Activated T-cell treated with anti-CD3 and anti-CD28 coated beads, Interleukin-2, amount 50 U/mL, for 72 hours (primary cell): Measurements from ENCODE around the gene ECSCR. TPM values are rescaled to one million over a fixed set of nuclear protein-coding genes. Genes with fewer than 3 reads are reported as not detected.

ENCODE experiments used
- ATAC-seq, 2 donors: fragments of 150-1000 bp; cut with Tn5 transposase; replicated peaks in 1 of 2; 2 replicates each; pipeline ENCODE4 v1.10.0; 2021; ENCODE audit warnings: moderate library complexity in 2 of 2, mild to moderate bottlenecking in 1 of 2
- DNase-seq, 2 donors: peaks; one replicate each; pipeline ENCODE4 v3.0.0; 2021 to 2022; ENCODE audit warnings: mixed read lengths in 1 of 2
- H3K27ac Mint-ChIP-seq: one replicate; pipeline ENCODE4 v1.8.0; 2022; ENCODE audit warnings: mild to moderate bottlenecking, moderate library complexity, mixed read lengths
- H3K27me3 Mint-ChIP-seq: one replicate; pipeline ENCODE4 v1.8.0; 2022; ENCODE audit warnings: low read depth, mixed read lengths
- H3K36me3 Mint-ChIP-seq, 2 donors: one replicate each; pipeline ENCODE4 v1.8.0; 2022; ENCODE audit warnings: mixed read lengths in 2 of 2, mild to moderate bottlenecking in 1 of 2; ENCODE audit not compliant: insufficient read depth in 2 of 2
- H3K4me1 Mint-ChIP-seq: one replicate; pipeline ENCODE4 v1.8.0; 2022; ENCODE audit warnings: low read depth, mixed read lengths
- H3K4me3 Mint-ChIP-seq, 2 donors: one replicate each; pipeline ENCODE4 v1.8.0; 2022; ENCODE audit warnings: mild to moderate bottlenecking in 2 of 2, mixed read lengths in 2 of 2, moderate library complexity in 2 of 2
- H3K9me3 Mint-ChIP-seq, 2 donors: one replicate each; pipeline ENCODE4 v1.8.0; 2022; ENCODE audit warnings: mixed read lengths in 2 of 2
- total RNA-seq, 2 donors: library from RNA; stranded (reverse); gene quantifications; one replicate each; pipeline ENCODE4 v1.2.3, GENCODE V29; 2022

ECSCR gene
- total RNA-seq, 2 donors from 2014 or later: 1.2 to 1.4 TPM

DNA sequence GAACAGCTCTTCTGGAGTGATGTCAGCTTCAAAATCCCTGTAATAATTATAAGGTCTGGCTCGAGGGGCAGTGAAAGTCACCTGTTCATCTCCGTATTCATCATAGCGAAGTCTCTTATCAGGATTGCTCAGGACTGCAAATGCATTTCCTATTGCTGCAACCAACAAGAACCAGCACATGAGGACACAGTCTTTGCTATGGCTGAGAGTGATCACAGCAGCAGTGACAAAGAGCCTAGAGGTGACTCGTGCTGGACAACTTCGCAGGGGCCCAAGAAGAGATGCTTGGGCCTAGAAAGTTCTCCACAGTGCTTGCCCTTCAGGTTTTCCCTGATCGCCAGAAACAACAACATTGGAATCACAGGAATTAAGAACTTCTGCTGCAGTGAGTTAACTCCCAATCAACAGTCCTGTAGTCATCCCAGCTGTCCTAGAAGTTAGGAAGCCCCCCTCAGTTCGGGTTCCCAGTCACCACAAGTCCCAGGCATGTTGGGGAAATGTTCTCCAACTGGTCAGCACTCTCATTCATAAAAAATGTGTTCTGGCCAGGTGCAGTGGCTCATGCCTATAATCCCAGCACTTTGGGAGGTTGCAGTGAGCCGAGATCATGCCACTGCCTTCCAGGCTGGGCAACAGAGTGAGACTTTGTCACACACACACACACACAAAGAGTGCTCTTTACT lies 36.2 kb downstream of the ECSCR start:
- H3K27me3 Mint-ChIP-seq: no peaks in the 10 kb centered on the region
- no peaks in the 10 kb centered on the region for H3K9me3 Mint-ChIP-seq
- H3K27ac Mint-ChIP-seq: no peak overlapping the region
- peaks cover 11 to 27% of the 10 kb centered on the region in 2 donors for H3K36me3 Mint-ChIP-seq
- H3K4me1 Mint-ChIP-seq: peaks cover 26% of the 10 kb centered on the region
- ATAC-seq: no peak
- no peak overlapping the region for H3K4me3 Mint-ChIP-seq
- no peak for DNase-seq

DNA sequence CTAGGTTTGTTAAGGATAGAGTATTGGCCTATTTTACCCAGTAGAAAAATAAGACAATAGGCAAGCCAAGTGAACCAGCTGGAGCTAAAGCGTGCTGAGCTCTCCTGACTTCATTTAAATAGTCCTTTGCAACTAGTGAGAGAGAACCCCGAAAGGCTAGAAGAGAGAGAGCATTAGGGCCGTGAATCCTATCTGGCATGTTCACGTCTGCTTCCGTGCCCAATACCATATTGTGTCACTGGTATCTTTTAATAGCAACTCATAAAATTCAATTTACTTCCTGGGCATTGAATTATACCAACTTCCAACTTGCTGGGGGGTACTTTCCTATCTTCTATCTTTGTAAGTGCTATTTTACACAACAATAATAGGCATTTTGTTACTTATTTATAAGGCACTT lies 37.0 kb downstream of the ECSCR start:
- H3K4me1 Mint-ChIP-seq: peaks cover 18% of the 10 kb centered on the region
- H3K4me3 Mint-ChIP-seq: no peak overlapping the region
- no peak for ATAC-seq
- no peaks in the 10 kb centered on the region for H3K27me3 Mint-ChIP-seq
- H3K36me3 Mint-ChIP-seq: peaks cover 11 to 32% of the 10 kb centered on the region in 2 donors
- no peaks in the 10 kb centered on the region for H3K9me3 Mint-ChIP-seq
- no peak overlapping the region for H3K27ac Mint-ChIP-seq
- DNase-seq: no peak

DNA sequence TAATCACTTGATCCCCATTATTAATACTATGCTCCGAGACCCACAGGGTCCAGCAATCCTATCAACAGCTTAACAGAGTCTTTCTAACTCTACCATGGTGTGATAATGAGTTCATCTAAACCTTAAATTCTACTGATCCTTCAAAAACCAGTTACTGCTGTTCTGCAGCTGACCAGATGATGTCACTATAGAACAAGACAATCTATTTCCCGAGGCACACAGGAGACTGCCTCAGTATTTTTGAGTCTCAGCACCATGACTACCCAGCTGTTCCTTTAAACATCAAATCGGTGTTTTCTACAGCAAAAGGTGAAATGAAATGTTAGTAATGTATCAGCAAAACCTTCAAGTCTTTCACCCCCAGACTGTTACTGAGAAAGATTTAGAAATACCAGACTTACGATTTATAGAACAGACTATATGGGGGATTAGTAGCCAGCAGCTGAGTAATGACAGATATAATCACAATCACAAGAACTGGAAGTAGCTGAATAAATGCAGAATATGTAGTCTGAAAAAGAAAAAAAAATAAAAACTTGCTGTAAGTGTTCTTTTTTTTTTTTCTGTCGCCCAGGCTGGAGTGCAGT lies 40.1 kb downstream of the ECSCR start:
- peak; percentile 50 to 63 for DNase-seq
- H3K4me1 Mint-ChIP-seq: peaks cover 25% of the 10 kb centered on the region
- peaks cover 15 to 37% of the 10 kb centered on the region in 2 donors for H3K36me3 Mint-ChIP-seq
- no peaks in the 10 kb centered on the region for H3K27me3 Mint-ChIP-seq
- H3K9me3 Mint-ChIP-seq: no peaks in the 10 kb centered on the region
- H3K27ac Mint-ChIP-seq: peak overlapping the region; percentile 66
- no peak overlapping the region for H3K4me3 Mint-ChIP-seq
- ATAC-seq: peak; percentile 84 to 93

DNA sequence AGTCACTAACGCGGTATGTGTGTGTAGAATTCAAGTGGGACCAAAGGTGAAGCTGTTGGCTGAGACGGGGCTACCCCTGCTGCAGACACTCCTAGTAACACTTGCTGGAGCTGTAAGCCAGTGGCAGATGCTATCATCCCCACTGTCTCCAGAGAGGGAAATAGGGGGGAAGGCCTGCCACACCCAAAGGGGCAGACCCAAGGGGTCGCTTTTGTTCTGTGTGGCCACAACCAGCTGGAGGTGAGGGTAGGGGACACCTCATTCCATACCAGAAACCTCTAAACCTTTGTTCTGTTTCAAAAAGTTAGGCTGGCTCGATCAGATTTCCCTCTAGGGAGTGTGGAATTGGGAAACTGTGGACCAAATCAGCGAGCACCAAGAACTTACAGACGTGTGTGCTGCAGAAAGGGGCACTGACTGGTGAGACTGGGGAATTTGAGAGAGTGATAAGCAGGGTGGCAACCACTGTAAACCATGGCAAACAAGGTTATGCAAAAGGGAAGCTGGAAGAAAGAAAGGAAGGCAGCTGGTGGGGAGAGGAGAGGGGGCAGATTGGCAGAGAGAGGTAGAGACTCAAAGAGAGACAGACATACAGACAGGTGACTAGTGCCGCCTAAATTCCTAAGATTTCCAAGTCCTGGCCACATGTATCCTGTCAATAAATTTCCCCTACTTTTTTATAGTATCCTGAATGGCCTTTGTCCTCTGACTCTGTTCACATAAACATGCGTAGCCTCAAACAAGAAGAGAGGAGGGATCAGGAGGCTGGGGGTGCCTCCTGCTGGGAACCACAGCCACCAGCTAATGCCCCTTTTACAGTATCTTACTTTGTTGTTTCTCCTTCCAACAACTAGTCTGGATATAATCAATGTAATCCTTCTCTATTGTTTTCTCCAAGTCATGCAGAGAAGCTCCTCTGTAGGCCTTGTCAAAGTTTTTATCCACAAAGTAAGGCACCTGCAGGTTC lies 43.0 kb downstream of the ECSCR start:
- Mint-ChIP-seq H3K27me3 (no peaks in the 10 kb centered on the region), H3K36me3 (peaks cover 15 to 36% of the 10 kb centered on the region in 2 donors)

DNA sequence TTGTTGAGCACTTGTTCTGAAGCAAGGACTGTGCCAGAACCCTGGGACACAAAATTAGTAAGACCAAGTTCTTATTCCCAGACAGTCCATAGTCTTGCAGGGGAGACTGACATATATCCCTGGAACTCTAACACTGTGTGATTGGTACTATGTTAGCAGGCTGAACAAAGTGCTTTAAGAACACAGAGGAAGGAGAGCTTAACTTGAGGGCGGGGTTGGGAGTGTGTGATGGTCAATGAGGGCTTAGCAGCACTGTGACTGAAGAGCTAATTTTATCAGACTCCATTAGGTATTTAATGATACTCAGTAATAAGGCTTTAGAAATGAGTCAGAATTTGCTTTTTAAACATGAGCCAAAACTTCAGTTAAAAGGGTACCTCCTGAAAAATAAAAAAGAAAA lies 43.8 kb downstream of the ECSCR start:
- no peak for DNase-seq
- H3K4me1 Mint-ChIP-seq: peaks cover 61% of the 10 kb centered on the region
- ATAC-seq: no peak
- H3K9me3 Mint-ChIP-seq: no peaks in the 10 kb centered on the region
- no peaks in the 10 kb centered on the region for H3K27me3 Mint-ChIP-seq
- no peak overlapping the region for H3K4me3 Mint-ChIP-seq
- H3K36me3 Mint-ChIP-seq: peaks cover 13 to 35% of the 10 kb centered on the region in 2 donors
- H3K27ac Mint-ChIP-seq: peak overlapping the region; percentile 87

More for the DNA sequence above, 43.0 kb downstream of the ECSCR start:
- no peak for ATAC-seq
- H3K4me1 Mint-ChIP-seq: peaks cover 54% of the 10 kb centered on the region
- no peak overlapping the region for H3K27ac Mint-ChIP-seq
- H3K9me3 Mint-ChIP-seq: no peaks in the 10 kb centered on the region
- no peak overlapping the region for H3K4me3 Mint-ChIP-seq
- DNase-seq: no peak

DNA sequence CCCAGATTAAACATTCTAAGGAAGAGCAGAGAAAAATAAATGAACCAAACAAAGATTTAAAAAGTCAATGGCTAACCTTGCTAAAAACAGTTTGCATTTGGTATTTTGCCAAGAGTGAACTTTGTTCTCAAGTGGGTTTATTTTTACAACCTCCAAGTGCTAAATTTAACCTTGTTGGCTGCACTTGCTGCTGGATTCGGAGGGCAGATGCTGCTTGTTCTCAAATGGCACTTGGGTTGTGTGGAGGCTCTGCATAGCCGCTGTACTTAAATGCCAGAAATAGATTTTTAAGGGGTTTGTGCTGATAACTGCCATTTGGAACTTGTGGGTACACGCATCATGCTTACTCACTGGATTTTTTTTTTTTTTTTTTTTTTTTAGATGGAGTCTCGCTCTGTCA lies 45.3 kb downstream of the ECSCR start:
- ATAC-seq (peak in 1 of 2 donors; percentile 12), DNase-seq (no peak)
- Mint-ChIP-seq H3K27me3 (no peaks in the 10 kb centered on the region), H3K36me3 (peaks cover 10 to 29% of the 10 kb centered on the region in 2 donors), H3K27ac (peak overlapping the region; percentile 98), H3K9me3 (no peaks in the 10 kb centered on the region), H3K4me1 (peaks cover 71% of the 10 kb centered on the region), H3K4me3 (peak overlapping the region in 1 of 2 donors; percentile 51)

DNA sequence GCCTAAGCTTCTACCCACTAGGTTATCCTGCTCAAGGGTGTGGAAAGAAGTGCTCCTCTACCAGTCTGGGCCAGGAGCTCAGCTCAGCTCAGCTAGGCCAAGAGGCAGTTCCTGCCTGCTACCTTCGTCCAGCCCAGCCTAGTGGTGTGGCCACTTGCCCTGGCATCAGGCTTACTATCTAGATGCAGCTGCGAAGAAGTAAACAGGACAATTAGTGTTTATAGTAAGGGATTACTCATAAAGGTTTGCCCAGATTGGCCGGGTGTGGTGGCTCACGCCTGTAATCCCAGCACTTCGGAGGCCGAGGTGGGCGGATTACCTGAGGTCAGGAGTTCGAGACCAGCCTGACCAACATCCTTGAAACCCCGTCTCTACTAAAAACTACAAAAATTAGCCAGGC lies 45.9 kb downstream of the ECSCR start:
- peak overlapping the region in 1 of 2 donors; percentile 51 for H3K4me3 Mint-ChIP-seq
- H3K36me3 Mint-ChIP-seq: peaks cover 9 to 28% of the 10 kb centered on the region in 2 donors
- ATAC-seq: no peak
- no peaks in the 10 kb centered on the region for H3K9me3 Mint-ChIP-seq
- H3K4me1 Mint-ChIP-seq: peaks cover 69% of the 10 kb centered on the region
- peak overlapping the region; percentile 98 for H3K27ac Mint-ChIP-seq
- H3K27me3 Mint-ChIP-seq: no peaks in the 10 kb centered on the region
- DNase-seq: no peak

DNA sequence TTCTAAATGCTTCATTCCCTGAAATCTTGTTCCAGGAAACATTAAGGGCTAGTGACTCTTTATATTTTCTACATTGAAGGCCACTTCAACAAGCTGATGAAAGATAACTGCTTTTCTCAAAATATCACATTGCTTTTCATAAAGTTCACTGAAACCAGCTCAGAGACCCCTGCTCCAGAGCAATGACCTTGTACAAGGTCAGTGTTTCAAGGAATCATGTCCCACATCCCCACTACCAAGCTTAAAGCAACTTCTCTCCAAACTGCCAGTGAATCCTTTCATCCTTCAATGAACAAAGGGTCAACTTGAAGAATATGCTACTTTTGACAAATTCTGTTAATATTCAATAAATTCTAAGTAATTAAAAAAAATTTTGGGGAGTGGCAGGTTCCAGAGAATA lies 46.7 kb downstream of the ECSCR start:
- Mint-ChIP-seq H3K36me3 (peaks cover 9 to 26% of the 10 kb centered on the region in 2 donors), H3K4me3 (peak overlapping the region; percentile 75 to 82), H3K27me3 (no peaks in the 10 kb centered on the region), H3K4me1 (peaks cover 69% of the 10 kb centered on the region), H3K9me3 (no peaks in the 10 kb centered on the region), H3K27ac (peak overlapping the region; percentile 98)
- DNase-seq: no peak
- peak; percentile 32 for ATAC-seq

DNA sequence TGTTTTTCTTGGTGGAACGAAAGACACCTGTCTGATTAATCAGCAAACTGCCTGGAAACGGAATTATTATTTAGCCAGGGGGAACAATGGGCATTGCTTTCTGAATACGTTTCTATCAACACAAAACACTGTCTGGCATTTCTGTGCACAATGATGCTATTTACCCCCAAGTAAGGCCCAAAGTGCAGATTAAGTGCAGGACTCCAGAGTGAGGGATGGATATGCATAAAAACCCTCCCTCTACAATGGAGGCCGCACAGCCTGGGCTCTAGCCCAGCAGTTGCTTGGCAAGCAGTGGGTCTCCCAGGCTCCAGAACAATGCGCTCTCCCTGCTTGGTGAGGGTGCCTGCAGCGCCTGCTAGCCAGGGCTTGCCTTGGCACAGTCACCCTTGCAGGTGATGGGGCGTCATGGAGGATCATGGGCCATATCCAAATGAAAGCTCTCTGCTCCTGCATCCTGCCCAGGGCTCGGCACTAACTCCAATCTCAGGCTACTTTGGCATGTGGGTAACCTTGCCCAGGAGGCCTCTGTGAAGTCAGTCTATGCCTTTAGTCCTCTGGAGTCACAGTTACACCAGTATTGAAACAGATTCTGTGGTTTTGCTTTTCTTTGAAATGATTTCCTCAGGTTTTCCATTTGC lies 47.2 kb downstream of the ECSCR start:
- peak; percentile 47 to 51 for DNase-seq

DNA sequence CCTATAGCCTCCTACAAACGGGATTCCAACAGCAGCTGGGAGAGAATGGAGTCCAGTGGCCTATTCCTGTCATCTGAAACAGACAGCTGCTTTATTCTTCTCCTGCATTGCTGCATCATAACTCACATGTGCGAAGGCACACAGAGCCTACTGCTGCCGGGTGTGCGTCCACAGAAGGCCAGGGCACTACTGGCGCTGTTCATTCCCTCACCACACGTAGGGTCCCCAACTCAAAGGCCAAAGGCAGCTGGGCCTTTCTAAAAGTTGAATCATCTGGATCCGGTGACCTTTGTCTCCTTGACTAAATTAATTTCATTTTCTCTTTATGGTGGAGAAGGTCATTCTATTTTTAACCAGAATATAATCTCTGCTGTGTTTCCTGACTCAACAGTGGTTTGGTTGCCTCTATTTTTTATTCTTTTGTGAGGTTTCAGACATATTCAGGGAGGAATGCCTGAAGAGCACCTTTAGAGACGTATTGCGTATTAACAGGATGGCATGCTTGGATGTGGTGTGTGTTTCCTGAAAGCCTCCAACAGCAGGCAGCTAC lies 47.9 kb downstream of the ECSCR start:
- DNase-seq (no peak), ATAC-seq (peak; percentile 24 to 34)
- H3K4me1 Mint-ChIP-seq: peaks cover 68% of the 10 kb centered on the region
- H3K4me3 Mint-ChIP-seq: peak overlapping the region; percentile 75 to 82
- no peaks in the 10 kb centered on the region for H3K27me3 Mint-ChIP-seq
- H3K9me3 Mint-ChIP-seq: no peaks in the 10 kb centered on the region
- H3K36me3 Mint-ChIP-seq: peaks cover 9 to 20% of the 10 kb centered on the region in 2 donors
- H3K27ac Mint-ChIP-seq: peak overlapping the region; percentile 98

More for the DNA sequence above, 47.2 kb downstream of the ECSCR start:
- no peaks in the 10 kb centered on the region for H3K27me3 Mint-ChIP-seq
- H3K9me3 Mint-ChIP-seq: no peaks in the 10 kb centered on the region
- peaks cover 9 to 21% of the 10 kb centered on the region in 2 donors for H3K36me3 Mint-ChIP-seq
- H3K27ac Mint-ChIP-seq: peak overlapping the region; percentile 98
- H3K4me3 Mint-ChIP-seq: peak overlapping the region; percentile 75 to 82
- peaks cover 69% of the 10 kb centered on the region for H3K4me1 Mint-ChIP-seq
- peak; percentile 83 to 85 for ATAC-seq

DNA sequence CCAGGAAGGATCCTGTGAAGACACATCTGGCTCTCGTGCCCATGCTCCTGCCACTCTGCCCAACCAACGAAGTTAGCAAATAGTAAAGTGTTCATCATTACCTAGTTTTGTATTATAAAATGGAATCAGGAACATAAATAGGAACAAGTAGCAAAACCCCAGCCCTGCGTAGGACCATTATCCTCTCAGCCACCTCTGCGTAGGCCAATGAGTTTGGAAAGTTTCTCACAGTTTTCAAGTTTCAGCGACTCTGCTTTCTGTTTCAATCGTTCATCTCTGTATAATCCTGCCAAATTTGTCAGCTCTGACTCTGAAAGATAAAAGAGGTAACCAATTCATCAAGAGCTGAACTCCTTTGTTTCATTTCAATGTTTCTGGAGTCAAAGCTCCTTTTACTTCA lies 48.6 kb downstream of the ECSCR start:
- ATAC-seq (peak; percentile 55 to 62), DNase-seq (no peak)
- peak overlapping the region; percentile 98 for H3K27ac Mint-ChIP-seq
- H3K4me3 Mint-ChIP-seq: peak overlapping the region; percentile 75 to 82
- H3K27me3 Mint-ChIP-seq: no peaks in the 10 kb centered on the region
- peaks cover 7 to 15% of the 10 kb centered on the region in 2 donors for H3K36me3 Mint-ChIP-seq
- peaks cover 61% of the 10 kb centered on the region for H3K4me1 Mint-ChIP-seq
- no peaks in the 10 kb centered on the region for H3K9me3 Mint-ChIP-seq

DNA sequence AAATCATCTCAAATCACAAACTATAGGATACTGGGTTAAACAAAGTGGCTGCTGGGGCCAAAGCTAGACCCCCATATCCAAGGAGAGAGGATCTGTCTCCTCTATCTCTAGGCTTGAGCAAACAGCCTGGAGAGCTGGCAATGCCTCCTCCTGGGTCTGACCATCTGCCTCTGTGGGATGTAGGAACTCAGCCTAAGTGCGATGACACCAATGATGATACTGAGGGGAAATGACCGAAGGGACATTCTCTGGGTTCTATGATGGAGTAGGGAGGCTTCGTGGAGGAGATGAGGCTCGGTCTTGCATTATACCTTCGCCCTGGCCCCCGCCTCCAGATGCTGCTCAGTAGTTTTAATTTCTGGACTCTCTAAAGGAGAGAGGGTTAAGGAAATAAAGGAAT lies 49.4 kb downstream of the ECSCR start:
- Mint-ChIP-seq H3K9me3 (no peaks in the 10 kb centered on the region), H3K27ac (peak overlapping the region; percentile 98)

More for the DNA sequence above, 49.4 kb downstream of the ECSCR start:
- no peak for ATAC-seq
- DNase-seq: no peak
- H3K4me3 Mint-ChIP-seq: peak overlapping the region; percentile 75 to 82
- no peaks in the 10 kb centered on the region for H3K27me3 Mint-ChIP-seq
- H3K36me3 Mint-ChIP-seq: peaks cover 2 to 10% of the 10 kb centered on the region in 2 donors
- peaks cover 54% of the 10 kb centered on the region for H3K4me1 Mint-ChIP-seq
